Smooth muscle cell (in vitro differentiated cells): Measurements from ENCODE around the gene PTPN6. TPM values are rescaled to one million over a fixed set of nuclear protein-coding genes. Genes with fewer than 3 reads are reported as not detected.

Experiments used
- DNase-seq: peaks from one replicate; lab custom pipeline; 2025; ENCODE audit not compliant: unreplicated experiment; lab: John Stamatoyannopoulos, UW
- H2AFZ ChIP-seq: fragments of 200-600 bp; sonication (generic); 2 replicates; pipeline ENCODE4 v1.6.0; 2016; ENCODE audit warnings: antibody characterized with exemption, low read depth, mild to moderate bottlenecking
- H3F3A ChIP-seq: fragments of 200-600 bp; sonication (generic); 2 replicates; pipeline ENCODE4 v1.6.0; 2017; ENCODE audit warnings: antibody characterized with exemption, low read depth
- H3K27ac ChIP-seq: fragments of 200-600 bp; sonication (generic); 2 replicates; pipeline ENCODE4 v1.5.1; 2016; ENCODE audit warnings: low read depth, mild to moderate bottlenecking
- H3K27me3 ChIP-seq: fragments of 200-600 bp; sonication (generic); 2 replicates; pipeline ENCODE4 v1.6.1; 2016; ENCODE audit warnings: low read depth, mild to moderate bottlenecking
- H3K36me3 ChIP-seq: fragments of 200-600 bp; sonication (generic); 2 replicates; pipeline ENCODE4 v1.5.1; 2016; ENCODE audit warnings: low read depth
- H3K4me1 ChIP-seq: fragments of 200-600 bp; sonication (generic); 2 replicates; pipeline ENCODE4 v1.5.1; 2016; ENCODE audit warnings: low read depth
- H3K4me2 ChIP-seq: fragments of 200-600 bp; sonication (generic); 2 replicates; pipeline ENCODE4 v1.6.0; 2016; ENCODE audit warnings: mild to moderate bottlenecking
- H3K4me3 ChIP-seq: fragments of 200-600 bp; sonication (generic); 2 replicates; pipeline ENCODE4 v1.5.1; 2016; ENCODE audit warnings: mild to moderate bottlenecking
- H3K79me2 ChIP-seq: fragments of 200-600 bp; sonication (generic); 2 replicates; pipeline ENCODE4 v1.6.0; 2016; ENCODE audit warnings: low read depth, mild to moderate bottlenecking
- H3K9ac ChIP-seq: fragments of 200-600 bp; sonication (generic); 2 replicates; pipeline ENCODE4 v1.6.0; 2016; ENCODE audit warnings: low read depth
- H3K9me3 ChIP-seq: fragments of 200-600 bp; sonication (generic); replicated peaks from 2 replicates; pipeline ENCODE4 v1.5.1; 2016; ENCODE audit warnings: low read depth
- H4K20me1 ChIP-seq: fragments of 200-600 bp; sonication (generic); 2 replicates; pipeline ENCODE4 v1.6.0; 2016; ENCODE audit warnings: low read depth
- WGBS: methylation state at CpG from one replicate; pipeline ENCODE4 v1.1.7; 2016; ENCODE audit warnings: low lambda C conversion rate; 5-methylcytosine and 5-hydroxymethylcytosine counted together
- polyA plus RNA-seq: library from polyadenylated mRNA; unstranded; fragments of >200 nt; fragmentation: Nextera tagmentation; extraction: Ambion mirVana; gene quantifications from 2 replicates; pipeline ENCODE4 v1.2.1, GENCODE V29; 2016
- total RNA-seq: library from RNA; depleted of rRNA; stranded (reverse); fragments of >200 nt; gene quantifications from 2 replicates; pipeline ENCODE4 v1.2.3, GENCODE V29; 2014
- TF ChIP-seq, protein P1 (sequence below): fragments of 200-600 bp; sonication (generic); IDR thresholded peaks from 2 replicates; pipeline ENCODE4 v1.5.1; 2017; ENCODE audit warnings: borderline replicate concordance, mild to moderate bottlenecking, antibody characterized with exemption; ENCODE audit not compliant: insufficient read depth, poor library complexity, severe bottlenecking

The PTPN6 gene
- total and polyA plus RNA-seq, 2 experiments from 2014 or later = 2.8 to 4.3 TPM

GRCh38 chr12:6937481-6938352, 13.4 kb upstream of the PTPN6 start:
- H2AFZ ChIP-seq = peak overlapping the region; percentile 5
- TF ChIP-seq, protein P1, sequence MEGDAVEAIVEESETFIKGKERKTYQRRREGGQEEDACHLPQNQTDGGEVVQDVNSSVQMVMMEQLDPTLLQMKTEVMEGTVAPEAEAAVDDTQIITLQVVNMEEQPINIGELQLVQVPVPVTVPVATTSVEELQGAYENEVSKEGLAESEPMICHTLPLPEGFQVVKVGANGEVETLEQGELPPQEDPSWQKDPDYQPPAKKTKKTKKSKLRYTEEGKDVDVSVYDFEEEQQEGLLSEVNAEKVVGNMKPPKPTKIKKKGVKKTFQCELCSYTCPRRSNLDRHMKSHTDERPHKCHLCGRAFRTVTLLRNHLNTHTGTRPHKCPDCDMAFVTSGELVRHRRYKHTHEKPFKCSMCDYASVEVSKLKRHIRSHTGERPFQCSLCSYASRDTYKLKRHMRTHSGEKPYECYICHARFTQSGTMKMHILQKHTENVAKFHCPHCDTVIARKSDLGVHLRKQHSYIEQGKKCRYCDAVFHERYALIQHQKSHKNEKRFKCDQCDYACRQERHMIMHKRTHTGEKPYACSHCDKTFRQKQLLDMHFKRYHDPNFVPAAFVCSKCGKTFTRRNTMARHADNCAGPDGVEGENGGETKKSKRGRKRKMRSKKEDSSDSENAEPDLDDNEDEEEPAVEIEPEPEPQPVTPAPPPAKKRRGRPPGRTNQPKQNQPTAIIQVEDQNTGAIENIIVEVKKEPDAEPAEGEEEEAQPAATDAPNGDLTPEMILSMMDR = peak; percentile 91
- DNase-seq = peak; percentile 55

DNA sequence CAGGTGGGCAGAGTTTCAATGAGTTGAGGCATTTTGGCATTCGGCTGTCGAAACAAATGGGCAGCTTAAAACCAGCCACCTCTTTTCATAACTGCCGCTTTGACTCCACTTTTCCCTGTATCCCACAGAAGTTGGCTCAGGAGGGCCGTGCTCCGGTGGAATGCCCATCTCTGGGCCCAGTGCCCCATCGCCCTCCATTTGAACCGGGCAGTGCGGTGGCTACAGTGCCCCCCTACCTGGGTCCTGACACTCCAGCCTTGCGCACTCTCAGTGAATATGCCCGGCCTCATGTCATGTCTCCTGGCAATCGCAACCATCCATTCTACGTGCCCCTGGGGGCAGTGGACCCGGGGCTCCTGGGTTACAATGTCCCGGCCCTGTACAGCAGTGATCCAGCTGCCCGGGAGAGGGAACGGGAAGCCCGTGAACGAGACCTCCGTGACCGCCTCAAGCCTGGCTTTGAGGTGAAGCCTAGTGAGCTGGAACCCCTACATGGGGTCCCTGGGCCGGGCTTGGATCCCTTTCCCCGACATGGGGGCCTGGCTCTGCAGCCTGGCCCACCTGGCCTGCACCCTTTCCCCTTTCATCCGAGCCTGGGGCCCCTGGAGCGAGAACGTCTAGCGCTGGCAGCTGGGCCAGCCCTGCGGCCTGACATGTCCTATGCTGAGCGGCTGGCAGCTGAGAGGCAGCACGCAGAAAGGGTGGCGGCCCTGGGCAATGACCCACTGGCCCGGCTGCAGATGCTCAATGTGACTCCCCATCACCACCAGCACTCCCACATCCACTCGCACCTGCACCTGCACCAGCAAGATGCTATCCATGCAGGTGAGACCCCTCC, 12.6 kb upstream of the PTPN6 start:
- Histone ChIP-seq H3K4me3 (peak overlapping the region; percentile 64), H3K36me3 (no peaks in the 10 kb centered on the region), H2AFZ (no peak overlapping the region), H4K20me1 (peaks cover 10% of the 10 kb centered on the region), H3K79me2 (peaks cover 9% of the 10 kb centered on the region), H3K9me3 (no peaks in the 10 kb centered on the region), H3K9ac (peak overlapping the region; percentile 62), H3K27ac (peak overlapping the region; percentile 15), H3K4me2 (peak overlapping the region; percentile 82), H3K27me3 (no peaks in the 10 kb centered on the region), H3F3A (peaks cover 42% of the 10 kb centered on the region), H3K4me1 (peaks cover 15% of the 10 kb centered on the region)
- DNase-seq = no peak
- 94% methylated on average over 29 of the region's 32 CpGs for WGBS
- TF ChIP-seq, protein P1 = no peak

More at GRCh38 chr12:6937481-6938352, 13.4 kb upstream of the PTPN6 start:
- H3K36me3 ChIP-seq = no peaks in the 10 kb centered on the region
- H4K20me1 ChIP-seq = peaks cover 18% of the 10 kb centered on the region
- peak overlapping the region; percentile 92 for H3K4me2 ChIP-seq
- H3K79me2 ChIP-seq = peaks cover 17% of the 10 kb centered on the region
- peak overlapping the region; percentile 61 for H3K27ac ChIP-seq
- peaks cover 47% of the 10 kb centered on the region for H3F3A ChIP-seq
- peak overlapping the region; percentile 64 for H3K4me3 ChIP-seq
- H3K9me3 ChIP-seq = no peaks in the 10 kb centered on the region
- H3K4me1 ChIP-seq = peaks cover 11% of the 10 kb centered on the region
- 3% methylated on average over 57 of the region's 80 CpGs for WGBS
- no peaks in the 10 kb centered on the region for H3K27me3 ChIP-seq
- peak overlapping the region; percentile 71 for H3K9ac ChIP-seq

GRCh38 chr12:6939191-6939540, 12.0 kb upstream of the PTPN6 start:
- no peak for DNase-seq
- Histone ChIP-seq H3F3A (peaks cover 36% of the 10 kb centered on the region), H2AFZ (no peak overlapping the region), H3K27ac (no peak overlapping the region), H3K4me3 (no peak overlapping the region), H4K20me1 (peaks cover 4% of the 10 kb centered on the region), H3K27me3 (no peaks in the 10 kb centered on the region), H3K36me3 (no peaks in the 10 kb centered on the region), H3K4me2 (no peak overlapping the region), H3K9ac (no peak overlapping the region), H3K4me1 (peaks cover 15% of the 10 kb centered on the region), H3K9me3 (no peaks in the 10 kb centered on the region), H3K79me2 (peaks cover 4% of the 10 kb centered on the region)
- TF ChIP-seq, protein P1 = no peak
- 98% methylated on average over 2 of the region's 2 CpGs for WGBS
